DND-41 (cell line): ENCODE results near the gene LDAF1.

Experiments
- ATAC-seq: fragments of 200-7000 bp; cut with Tn5 transposase; 3 replicates; pipeline ENCODE4 v1.9.1; 2021; ENCODE audit warnings: low read depth; ENCODE audit not compliant: insufficient read depth
- DNase-seq: peaks from one replicate; pipeline ENCODE4 v3.0.0-alpha.2; 2020
- H2AFZ ChIP-seq: 2 replicates; pipeline ENCODE4 v1.6.0; 2012; ENCODE audit warnings: low read depth, low read length
- H3K27ac ChIP-seq: 2 replicates; pipeline ENCODE4 v1.5.1; 2012; ENCODE audit warnings: low read length, inconsistent platforms
- H3K27me3 ChIP-seq: fragments of 200-600 bp; sonication (generic); 2 replicates; pipeline ENCODE4 v1.6.0; 2012; ENCODE audit warnings: low read length, mild to moderate bottlenecking, inconsistent platforms; ENCODE audit not compliant: insufficient read depth, poor library complexity
- H3K36me3 ChIP-seq: 2 replicates; pipeline ENCODE4 v1.5.1; 2012; ENCODE audit warnings: low read length, inconsistent platforms; ENCODE audit not compliant: insufficient read depth
- H3K4me1 ChIP-seq: 2 replicates; pipeline ENCODE4 v1.5.1; 2012; ENCODE audit warnings: mild to moderate bottlenecking, low read length; ENCODE audit not compliant: insufficient read depth
- H3K4me2 ChIP-seq: 2 replicates; pipeline ENCODE4 v1.6.0; 2012; ENCODE audit warnings: mild to moderate bottlenecking, moderate library complexity, low read length, inconsistent platforms; ENCODE audit not compliant: insufficient read depth
- H3K4me3 ChIP-seq, 2 experiments: fragments of 200-600 bp in 1 of 2; shearing (Covaris generic) in 1 of 2; 2 replicates each; pipeline ENCODE4 v1.5.1; 2012 to 2016; ENCODE audit warnings: inconsistent platforms in 2 of 2, low read length in 2 of 2, mild to moderate bottlenecking in 2 of 2, low read depth in 1 of 2, moderate library complexity in 1 of 2
- H3K79me2 ChIP-seq: 2 replicates; pipeline ENCODE4 v1.6.0; 2012; ENCODE audit warnings: low read length, inconsistent platforms; ENCODE audit not compliant: insufficient read depth
- H3K9ac ChIP-seq: 2 replicates; pipeline ENCODE4 v1.6.0; 2012; ENCODE audit warnings: low read depth, mild to moderate bottlenecking, inconsistent platforms, low read length, moderate library complexity
- H3K9me3 ChIP-seq: 2 replicates; pipeline ENCODE4 v1.5.1; 2012; ENCODE audit warnings: low read length, moderate library complexity, mild to moderate bottlenecking, inconsistent platforms; ENCODE audit not compliant: insufficient read depth, severe bottlenecking
- H4K20me1 ChIP-seq: 2 replicates; pipeline ENCODE4 v1.6.0; 2012; ENCODE audit warnings: low read length; ENCODE audit not compliant: insufficient read depth
- EZH2 ChIP-seq: IDR thresholded peaks from 3 replicates; pipeline ENCODE4 v1.6.1; 2012; ENCODE audit warnings: borderline replicate concordance, low read depth, mild to moderate bottlenecking, moderate library complexity, low read length, inconsistent platforms; ENCODE audit not compliant: severe bottlenecking
- TF ChIP-seq, protein P1 (sequence below): IDR thresholded peaks from 2 replicates; pipeline ENCODE4 v1.5.1; 2012; ENCODE audit warnings: borderline replicate concordance, low read length, moderate library complexity, mild to moderate bottlenecking; ENCODE audit not compliant: poor library complexity, severe bottlenecking; ENCODE audit errors: extremely low read depth

The LDAF1 gene

DNA sequence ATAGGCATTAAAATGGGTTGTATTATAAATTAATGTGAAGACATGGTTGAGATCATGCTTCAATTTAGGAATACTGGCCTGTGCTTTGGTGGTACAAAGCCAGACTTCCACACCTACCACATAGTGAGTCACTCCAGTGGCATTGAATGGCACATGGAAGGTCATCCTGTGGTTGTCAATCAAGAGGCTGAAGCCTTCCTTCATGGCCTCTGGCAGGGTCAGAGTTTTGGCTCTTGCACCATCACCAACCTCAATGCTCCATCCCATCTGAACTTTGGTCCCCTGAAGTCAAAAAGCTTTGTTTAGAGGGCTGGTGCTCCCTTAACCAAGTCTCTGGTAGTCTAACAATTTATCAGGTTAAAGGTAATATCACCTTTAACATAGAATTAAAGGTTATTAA, 46.8 kb downstream of the LDAF1 start:
- Histone ChIP-seq H3K9me3 (no peaks in the 10 kb centered on the region), H2AFZ (no peak overlapping the region), H3K4me1 (no peaks in the 10 kb centered on the region), H3K79me2 (no peaks in the 10 kb centered on the region), H3K4me2 (no peak overlapping the region), H3K9ac (no peak overlapping the region), H3K27ac (no peak overlapping the region), H4K20me1 (no peaks in the 10 kb centered on the region), H3K36me3 (no peaks in the 10 kb centered on the region), H3K27me3 (peaks cover 4% of the 10 kb centered on the region), H3K4me3 (no peak overlapping the region)
- ATAC-seq: no peak
- TF ChIP-seq, protein P1, sequence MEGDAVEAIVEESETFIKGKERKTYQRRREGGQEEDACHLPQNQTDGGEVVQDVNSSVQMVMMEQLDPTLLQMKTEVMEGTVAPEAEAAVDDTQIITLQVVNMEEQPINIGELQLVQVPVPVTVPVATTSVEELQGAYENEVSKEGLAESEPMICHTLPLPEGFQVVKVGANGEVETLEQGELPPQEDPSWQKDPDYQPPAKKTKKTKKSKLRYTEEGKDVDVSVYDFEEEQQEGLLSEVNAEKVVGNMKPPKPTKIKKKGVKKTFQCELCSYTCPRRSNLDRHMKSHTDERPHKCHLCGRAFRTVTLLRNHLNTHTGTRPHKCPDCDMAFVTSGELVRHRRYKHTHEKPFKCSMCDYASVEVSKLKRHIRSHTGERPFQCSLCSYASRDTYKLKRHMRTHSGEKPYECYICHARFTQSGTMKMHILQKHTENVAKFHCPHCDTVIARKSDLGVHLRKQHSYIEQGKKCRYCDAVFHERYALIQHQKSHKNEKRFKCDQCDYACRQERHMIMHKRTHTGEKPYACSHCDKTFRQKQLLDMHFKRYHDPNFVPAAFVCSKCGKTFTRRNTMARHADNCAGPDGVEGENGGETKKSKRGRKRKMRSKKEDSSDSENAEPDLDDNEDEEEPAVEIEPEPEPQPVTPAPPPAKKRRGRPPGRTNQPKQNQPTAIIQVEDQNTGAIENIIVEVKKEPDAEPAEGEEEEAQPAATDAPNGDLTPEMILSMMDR: no peak
- TF ChIP-seq EZH2: no peak
- DNase-seq: no peak

DNA sequence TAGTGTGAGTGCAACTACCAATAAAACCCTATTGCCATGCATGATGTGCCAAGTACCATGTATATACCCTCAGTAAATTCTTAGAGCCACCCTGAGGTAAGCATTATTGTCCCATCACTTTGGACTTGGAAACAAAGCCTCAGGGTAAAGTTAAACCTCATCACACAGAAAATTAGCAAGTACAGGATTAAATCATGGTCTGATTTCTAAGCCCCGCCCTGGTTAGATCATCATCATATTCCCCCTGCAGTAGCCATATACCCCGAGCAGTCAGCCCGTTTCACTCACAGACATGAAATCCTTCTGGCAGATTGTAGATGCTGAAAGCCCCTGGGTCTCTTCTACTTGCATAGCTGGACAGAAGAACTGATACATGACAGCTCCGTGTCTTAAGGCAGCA, 48.1 kb downstream of the LDAF1 start:
- no peaks in the 10 kb centered on the region for H3K9me3 ChIP-seq
- no peak overlapping the region for H2AFZ ChIP-seq
- no peak overlapping the region for H3K4me3 ChIP-seq
- H3K4me2 ChIP-seq: no peak overlapping the region
- H3K79me2 ChIP-seq: no peaks in the 10 kb centered on the region
- DNase-seq: no peak
- H3K27ac ChIP-seq: no peak overlapping the region
- no peaks in the 10 kb centered on the region for H4K20me1 ChIP-seq
- H3K4me1 ChIP-seq: no peaks in the 10 kb centered on the region
- TF ChIP-seq, protein P1: no peak
- TF ChIP-seq EZH2: no peak
- H3K27me3 ChIP-seq: peaks cover 4% of the 10 kb centered on the region
- no peak for ATAC-seq
- no peak overlapping the region for H3K9ac ChIP-seq
- no peaks in the 10 kb centered on the region for H3K36me3 ChIP-seq

DNA sequence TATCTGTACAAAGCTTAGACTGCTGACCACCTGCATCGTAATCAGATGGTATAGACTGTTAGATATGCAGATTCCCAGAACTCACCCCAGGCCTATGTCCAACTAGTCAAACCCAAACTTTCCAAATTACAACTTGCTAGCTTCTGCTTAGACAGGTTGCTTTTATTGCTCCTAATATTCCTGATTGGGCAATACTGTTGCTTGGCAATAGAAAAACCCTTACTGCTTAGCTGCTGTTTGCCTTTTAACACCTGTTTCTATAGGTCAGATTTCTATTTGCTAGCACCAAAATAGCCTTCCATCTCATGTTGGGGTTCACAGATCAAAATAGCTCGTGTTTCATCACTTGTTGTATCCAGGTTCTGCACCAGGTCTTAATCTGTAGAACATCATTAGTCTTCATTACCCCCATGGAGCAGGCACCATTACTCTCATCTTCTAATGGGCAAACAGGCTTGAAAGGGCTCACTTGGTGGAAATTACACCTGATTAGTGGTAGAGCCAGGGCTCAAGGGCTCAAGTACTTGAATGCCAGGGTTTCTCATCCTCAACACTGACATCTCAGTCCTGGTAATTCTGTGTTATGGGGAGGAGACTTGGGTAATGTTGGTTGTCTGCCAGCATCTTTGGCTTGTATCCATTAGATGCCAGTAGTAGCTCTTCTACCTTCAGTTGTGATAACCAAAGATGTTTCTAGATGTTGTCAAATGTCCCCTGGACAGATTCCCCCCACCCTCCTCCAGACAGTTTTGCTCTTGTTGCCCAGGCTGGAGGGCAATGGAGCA, 50.2 kb downstream of the LDAF1 start:
- Histone ChIP-seq H2AFZ (no peak overlapping the region), H3K9me3 (no peaks in the 10 kb centered on the region), H4K20me1 (no peaks in the 10 kb centered on the region), H3K4me2 (no peak overlapping the region), H3K4me1 (no peaks in the 10 kb centered on the region), H3K79me2 (no peaks in the 10 kb centered on the region), H3K27me3 (no peaks in the 10 kb centered on the region), H3K9ac (no peak overlapping the region), H3K4me3 (no peak overlapping the region), H3K27ac (no peak overlapping the region), H3K36me3 (no peaks in the 10 kb centered on the region)
- DNase-seq (no peak), ATAC-seq (no peak)
- TF ChIP-seq EZH2: no peak
- TF ChIP-seq, protein P1: no peak

DNA sequence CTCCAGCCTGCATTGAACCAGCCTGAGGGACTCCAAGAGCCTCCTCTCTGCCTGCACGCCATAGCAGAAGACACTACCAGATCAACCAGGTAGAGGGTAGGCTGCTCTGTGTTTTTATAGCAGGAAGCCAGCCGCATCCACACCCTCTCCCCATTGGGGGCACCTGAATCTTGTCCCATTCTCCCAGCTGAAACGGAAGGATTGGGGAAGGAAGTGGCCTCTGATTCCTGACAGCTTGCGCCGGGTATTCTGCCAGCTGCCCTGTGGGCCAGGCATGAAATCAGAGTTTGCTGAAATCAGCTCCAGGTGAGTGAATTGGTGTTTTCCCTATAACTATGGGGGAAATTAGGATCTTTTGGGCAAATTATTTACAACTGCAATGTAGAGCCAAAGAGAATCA, 53.0 kb downstream of the LDAF1 start, which contains the start of gene ZP2:
Gene ZP2 (minus strand): TSS at position 89 of the 400 bp plus-strand sequence. CDS start 27 bp downstream, at position 62.
- ATAC-seq: no peak
- no peaks in the 10 kb centered on the region for H4K20me1 ChIP-seq
- no peak within 1 kb of the TSS for H3K9ac ChIP-seq

More for the DNA sequence above, 53.0 kb downstream of the LDAF1 start, which contains the start of gene ZP2:
- Histone ChIP-seq H3K27ac (no peak within 1 kb of the TSS), H3K9me3 (no peaks in the 10 kb centered on the region), H3K36me3 (no peaks in the 10 kb centered on the region), H3K79me2 (no peaks in the 10 kb centered on the region), H3K4me3 (no peak within 1 kb of the TSS), H3K4me2 (no peak within 1 kb of the TSS), H3K4me1 (no peaks in the 10 kb centered on the region), H3K27me3 (no peaks in the 10 kb centered on the region), H2AFZ (no peak within 1 kb of the TSS)
- DNase-seq: no peak
- TF ChIP-seq EZH2: no peak
- TF ChIP-seq, protein P1: no peak
